GM19099 (cell line): ENCODE results near the gene PHYHIPL.

Experiments
- POLR2A ChIP-seq: IDR thresholded peaks from 3 replicates; pipeline ENCODE4 v1.6.1; 2011; ENCODE audit warnings: low read depth; ENCODE audit not compliant: insufficient read length; ENCODE audit errors: extremely low read depth

Gene PHYHIPL

GRCh38 chr10:59175538-59176240, 754 bp upstream of the PHYHIPL start:
- no peak for TF ChIP-seq POLR2A

- no peak for TF ChIP-seq POLR2A
Measured at GRCh38 chr10:59177031-59177797, 771 bp downstream of the PHYHIPL start.

GRCh38 chr10:59177836-59178235, 1.4 kb downstream of the PHYHIPL start:
- TF ChIP-seq POLR2A = no peak

GRCh38 chr10:59179068-59179467, 2.6 kb downstream of the PHYHIPL start:
- TF ChIP-seq POLR2A = no peak

- TF ChIP-seq POLR2A = no peak
Measured at GRCh38 chr10:59180689-59181270, 4.3 kb downstream of the PHYHIPL start.

GRCh38 chr10:59181668-59182067, 5.2 kb downstream of the PHYHIPL start:
- no peak for TF ChIP-seq POLR2A

- TF ChIP-seq POLR2A = no peak
Measured at GRCh38 chr10:59190332-59190731, 13.9 kb downstream of the PHYHIPL start.

- no peak for TF ChIP-seq POLR2A
Measured at GRCh38 chr10:59206204-59206720, 29.8 kb downstream of the PHYHIPL start.

- TF ChIP-seq POLR2A = no peak
Measured at GRCh38 chr10:59212301-59212798, 35.9 kb downstream of the PHYHIPL start.

GRCh38 chr10:59214160-59214559, 37.7 kb downstream of the PHYHIPL start:
- TF ChIP-seq POLR2A = no peak

- no peak for TF ChIP-seq POLR2A
Measured at GRCh38 chr10:59216178-59216869, 39.9 kb downstream of the PHYHIPL start.

GRCh38 chr10:59222788-59223187, 46.3 kb downstream of the PHYHIPL start:
- TF ChIP-seq POLR2A = no peak

GRCh38 chr10:59225211-59225610, 48.8 kb downstream of the PHYHIPL start:
- no peak for TF ChIP-seq POLR2A

- no peak for TF ChIP-seq POLR2A
Measured at GRCh38 chr10:59227136-59227673, 50.8 kb downstream of the PHYHIPL start.

GRCh38 chr10:59229441-59229840, 53.0 kb downstream of the PHYHIPL start:
- TF ChIP-seq POLR2A = no peak
